Progenitor cell of endocrine pancreas (in vitro differentiated cells): Measurements from ENCODE around the gene KCNK1. TPM values are rescaled to one million over a fixed set of nuclear protein-coding genes. Genes with fewer than 3 reads are reported as not detected.

Source experiments
- DNase-seq: peaks from one replicate; pipeline ENCODE4 v3.0.0; 2021; ENCODE audit warnings: low spot score; ENCODE audit not compliant: unreplicated experiment
- H3K27ac Mint-ChIP-seq: 2 replicates; pipeline ENCODE4 v1.8.0; 2021; ENCODE audit warnings: mild to moderate bottlenecking, moderate library complexity, mixed read lengths
- H3K27me3 Mint-ChIP-seq: 2 replicates; pipeline ENCODE4 v1.8.0; 2021; ENCODE audit warnings: mixed read lengths
- H3K36me3 Mint-ChIP-seq: 2 replicates; pipeline ENCODE4 v1.8.0; 2022; ENCODE audit warnings: mixed read lengths; ENCODE audit not compliant: insufficient read depth
- H3K4me1 Mint-ChIP-seq: 2 replicates; pipeline ENCODE4 v1.8.0; 2021; ENCODE audit warnings: low read depth, mixed read lengths
- H3K4me3 Mint-ChIP-seq: 2 replicates; pipeline ENCODE4 v1.8.0; 2021; ENCODE audit warnings: low read depth, mild to moderate bottlenecking, moderate library complexity, mixed read lengths
- H3K9me3 Mint-ChIP-seq: 2 replicates; pipeline ENCODE4 v1.8.0; 2021; ENCODE audit warnings: low read depth, mixed read lengths
- CTCF ChIP-seq: fragments of 200-600 bp; sonication (generic); IDR thresholded peaks from one replicate; pipeline ENCODE4 v1.5.0; 2021; ENCODE audit warnings: antibody characterized with exemption, mild to moderate bottlenecking; ENCODE audit not compliant: unreplicated experiment
- total RNA-seq: library from RNA; stranded (reverse); gene quantifications from 2 replicates; pipeline ENCODE4 v1.2.1, GENCODE V29; 2021

The KCNK1 gene
- total RNA-seq, 1 donor from 2014 or later: 9.7 TPM

GRCh38 chr1:233641029-233641428 lies 27.1 kb downstream of the KCNK1 start:
- Mint-ChIP-seq H3K4me3 (no peak overlapping the region), H3K4me1 (peaks cover 12% of the 10 kb centered on the region), H3K27ac (no peak overlapping the region)

DNA sequence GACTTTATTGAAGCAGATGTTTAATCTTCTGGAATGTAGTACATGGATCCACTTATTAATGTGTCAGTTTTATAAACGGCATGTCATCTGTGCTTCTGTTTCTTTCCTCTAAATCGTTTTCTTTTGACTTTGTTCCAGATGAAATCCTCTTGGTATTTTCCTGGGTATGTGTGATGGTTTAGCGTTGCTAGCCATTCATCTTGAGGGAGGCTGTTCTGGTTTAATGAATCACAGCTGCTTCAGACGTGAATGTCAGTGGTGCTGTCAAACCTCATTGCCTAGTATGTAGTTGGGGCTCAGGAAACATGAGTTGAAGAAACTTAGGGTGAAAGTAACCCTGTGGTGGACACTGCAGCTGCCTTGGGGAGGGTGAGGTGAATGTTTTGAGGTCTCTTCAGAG lies 33.2 kb downstream of the KCNK1 start:
- Mint-ChIP-seq H3K4me1 (no peaks in the 10 kb centered on the region), H3K9me3 (peaks cover 3% of the 10 kb centered on the region), H3K27me3 (no peaks in the 10 kb centered on the region), H3K36me3 (peaks cover 3% of the 10 kb centered on the region), H3K4me3 (no peak overlapping the region), H3K27ac (no peak overlapping the region)
- no peak for TF ChIP-seq CTCF
- DNase-seq: no peak

More at GRCh38 chr1:233641029-233641428, 27.1 kb downstream of the KCNK1 start:
- no peaks in the 10 kb centered on the region for H3K27me3 Mint-ChIP-seq
- TF ChIP-seq CTCF: no peak
- peaks cover 13% of the 10 kb centered on the region for H3K36me3 Mint-ChIP-seq
- no peak for DNase-seq
- H3K9me3 Mint-ChIP-seq: peaks cover 6% of the 10 kb centered on the region

DNA sequence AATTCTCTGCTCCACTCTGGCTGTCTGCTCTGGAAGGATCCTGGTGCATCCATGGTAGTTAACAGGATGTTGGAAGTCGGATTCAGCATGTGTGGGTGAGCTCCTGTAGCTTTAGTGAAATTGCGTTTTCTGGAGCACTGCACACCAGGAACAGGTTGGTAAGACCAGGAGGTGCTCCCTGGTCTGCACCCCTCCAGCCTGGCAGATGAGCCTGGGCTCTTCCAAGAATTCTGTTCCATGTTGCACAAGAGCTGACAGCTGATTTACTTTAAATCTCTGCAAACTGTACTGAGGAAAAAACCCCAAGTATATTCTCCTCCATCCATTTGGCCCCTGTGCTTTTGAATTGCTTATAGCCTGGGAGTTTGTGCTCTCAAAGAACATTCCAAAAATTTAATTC lies 33.7 kb downstream of the KCNK1 start:
- peaks cover 3% of the 10 kb centered on the region for H3K9me3 Mint-ChIP-seq
- no peak overlapping the region for H3K4me3 Mint-ChIP-seq
- no peak for TF ChIP-seq CTCF
- no peaks in the 10 kb centered on the region for H3K4me1 Mint-ChIP-seq
- H3K27me3 Mint-ChIP-seq: no peaks in the 10 kb centered on the region
- no peak overlapping the region for H3K27ac Mint-ChIP-seq
- DNase-seq: no peak
- H3K36me3 Mint-ChIP-seq: peaks cover 3% of the 10 kb centered on the region

GRCh38 chr1:233651061-233651460 lies 37.2 kb downstream of the KCNK1 start:
- Mint-ChIP-seq H3K4me1 (peaks cover 2% of the 10 kb centered on the region), H3K27ac (no peak overlapping the region), H3K36me3 (no peaks in the 10 kb centered on the region), H3K4me3 (no peak overlapping the region), H3K9me3 (peaks cover 3% of the 10 kb centered on the region), H3K27me3 (no peaks in the 10 kb centered on the region)
- no peak for TF ChIP-seq CTCF
- DNase-seq: no peak

DNA sequence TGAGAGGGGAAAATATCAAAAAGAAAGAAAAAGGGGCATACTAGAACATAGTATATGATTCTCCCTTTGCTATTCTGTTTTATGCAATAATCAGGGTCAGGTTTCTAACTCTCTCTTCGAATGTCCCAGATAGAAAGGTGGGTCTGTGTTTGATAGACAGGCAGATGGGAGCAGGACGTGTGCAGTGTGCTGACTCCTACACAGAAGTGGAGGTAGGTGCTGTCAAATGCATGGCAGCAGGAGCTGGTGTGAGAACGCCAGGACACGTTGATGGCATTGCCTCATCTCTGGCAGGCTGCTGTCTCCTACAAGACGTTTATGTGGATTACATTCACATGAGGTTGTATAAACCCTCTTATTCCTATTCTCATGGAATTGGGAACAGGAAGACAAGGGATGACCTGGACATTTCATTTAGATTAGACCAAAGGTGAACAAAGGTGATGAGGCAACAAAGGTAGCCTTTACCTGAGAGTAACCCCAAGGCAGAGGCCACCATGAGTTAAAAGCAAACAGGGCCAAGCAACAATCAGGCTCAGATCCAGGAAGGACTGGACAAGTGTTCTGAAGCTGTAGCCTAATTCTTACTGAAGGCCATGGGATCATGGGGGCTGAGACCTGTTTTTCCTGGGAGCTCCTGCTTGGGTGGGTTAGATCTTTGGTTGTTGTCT lies 37.8 kb downstream of the KCNK1 start:
- Mint-ChIP-seq H3K36me3 (no peaks in the 10 kb centered on the region), H3K4me1 (peaks cover 3% of the 10 kb centered on the region), H3K27ac (no peak overlapping the region), H3K4me3 (no peak overlapping the region), H3K27me3 (no peaks in the 10 kb centered on the region), H3K9me3 (peaks cover 3% of the 10 kb centered on the region)
- DNase-seq: no peak
- TF ChIP-seq CTCF: no peak
